RWPE1 (cell line): ENCODE measurements around the gene KCNN2.

Experiments used
- CTCF ChIA-PET: fragments of 350-600 bp; sonication (Branson Sonifier 250); formaldehyde crosslinking; extraction: SDS; loops from one replicate; lab custom pipeline; 2021; lab: Yijun Ruan, JAX
- POLR2A ChIA-PET: fragments of 400-600 bp; formaldehyde crosslinking; extraction: SDS; loops from one replicate; lab custom pipeline; 2020; ENCODE audit warnings: antibody characterized with exemption; ENCODE audit not compliant: low non-redundant PET; lab: Yijun Ruan, JAX
- DNase-seq: peaks from one replicate; pipeline ENCODE4 v3.0.0; 2012; ENCODE audit warnings: low spot score
- H3K27ac ChIP-seq: fragments of 450-650 bp; 2 replicates; pipeline ENCODE4 v1.5.1; 2017
- CTCF ChIP-seq: fragments of 450-650 bp; conservative IDR thresholded peaks from 2 replicates; pipeline ENCODE4 v1.5.1; 2017; ENCODE audit warnings: low read depth, mild to moderate bottlenecking

The KCNN2 gene

DNA sequence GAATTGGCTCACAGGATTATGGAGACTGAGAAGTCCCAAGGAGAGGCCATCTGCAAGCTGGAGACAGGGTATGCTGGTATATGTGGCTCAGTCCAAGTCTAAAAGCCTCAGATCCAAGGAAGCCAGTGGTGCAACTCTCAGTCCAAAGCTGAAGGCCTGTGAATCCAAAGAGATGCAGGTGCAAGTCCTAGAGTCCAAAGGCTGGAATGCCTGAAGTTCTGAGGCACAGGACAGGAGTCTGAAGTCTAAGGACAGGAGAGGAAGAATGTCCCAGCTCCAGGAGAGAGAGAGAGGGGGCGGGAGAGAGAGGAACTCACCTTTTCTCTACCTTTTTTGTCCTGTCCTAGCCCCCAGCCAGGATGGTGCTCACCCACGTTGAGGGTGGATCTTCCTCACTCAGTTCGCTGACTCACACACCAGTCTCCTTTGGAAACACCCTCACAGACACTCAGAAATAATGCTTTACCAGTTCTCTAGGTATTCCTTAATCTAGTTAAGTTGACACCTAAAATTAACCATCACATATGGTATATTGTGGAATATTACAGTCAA, 49.6 kb downstream of the KCNN2 start:
- CTCF ChIA-PET: no interaction called here
- TF ChIP-seq CTCF: no peak
- no peak for DNase-seq
- H3K27ac ChIP-seq: no peak overlapping the region
- POLR2A ChIA-PET: no interaction called here

DNA sequence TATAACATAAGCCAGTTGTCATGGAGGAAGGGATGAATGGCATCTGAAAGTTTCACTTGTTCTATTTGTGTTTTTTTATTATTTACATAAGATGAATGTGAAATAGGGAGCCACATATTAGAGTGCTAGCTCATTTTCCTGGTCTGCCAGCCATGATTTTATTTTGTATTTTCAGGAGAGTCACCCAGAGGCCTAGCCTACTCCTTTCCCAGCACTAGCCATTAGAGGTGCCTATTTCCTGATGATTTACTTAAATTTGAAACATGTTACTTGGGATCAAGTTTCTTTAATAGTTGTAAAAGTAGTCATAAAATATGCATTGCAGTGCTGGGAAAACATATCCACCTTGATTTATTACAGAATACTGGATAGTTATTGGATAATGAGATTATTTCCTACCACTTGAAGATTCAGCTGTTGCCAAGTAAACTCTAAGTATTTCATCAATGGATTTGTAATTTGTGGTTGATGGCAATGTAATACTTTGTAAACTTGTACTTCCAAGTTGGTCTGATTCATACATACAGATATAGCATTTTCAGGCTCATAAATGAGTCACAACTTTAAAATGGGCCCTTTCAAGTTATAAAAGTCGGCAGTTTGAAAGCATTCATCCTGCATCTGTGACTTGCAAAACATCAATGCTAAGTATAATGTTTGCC, 50.8 kb downstream of the KCNN2 start:
- DNase-seq: peak; percentile 55
- TF ChIP-seq CTCF: no peak
- CTCF ChIA-PET: no interaction called here
- H3K27ac ChIP-seq: no peak overlapping the region
- POLR2A ChIA-PET: no interaction called here

DNA sequence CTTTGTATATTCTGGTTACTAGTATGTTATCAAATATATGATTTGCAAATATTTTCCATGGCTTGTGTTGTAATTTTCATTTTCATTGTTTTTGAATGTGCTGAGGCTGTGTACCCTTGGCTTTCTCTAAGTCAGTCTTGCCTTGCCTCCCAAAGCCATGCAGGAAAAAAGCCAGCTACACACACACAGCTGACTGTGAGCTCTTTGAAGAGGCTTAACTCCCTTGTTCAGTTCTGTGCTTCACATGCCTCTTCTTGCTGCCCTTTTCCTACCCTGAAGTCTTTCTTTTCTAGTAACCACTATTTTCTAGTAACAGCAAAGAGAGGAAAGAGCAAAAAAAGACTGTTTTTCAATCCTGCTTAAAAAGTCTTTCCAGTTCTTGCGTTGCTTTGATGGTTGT, 53.9 kb downstream of the KCNN2 start:
- DNase-seq: no peak
- POLR2A ChIA-PET: no interaction called here
- TF ChIP-seq CTCF: no peak
- CTCF ChIA-PET: no interaction called here
- H3K27ac ChIP-seq: no peak overlapping the region

GRCh38 chr5:114416254-114416653, 54.4 kb downstream of the KCNN2 start:
- ChIA-PET CTCF (no interaction called here), POLR2A (no interaction called here)
- no peak for DNase-seq
- no peak for TF ChIP-seq CTCF
- H3K27ac ChIP-seq: no peak overlapping the region

GRCh38 chr5:114417519-114417918, 55.6 kb downstream of the KCNN2 start:
- H3K27ac ChIP-seq: no peak overlapping the region
- TF ChIP-seq CTCF: no peak
- no peak for DNase-seq
- CTCF ChIA-PET: no interaction called here
- POLR2A ChIA-PET: no interaction called here

GRCh38 chr5:114418176-114419066, 56.6 kb downstream of the KCNN2 start:
- TF ChIP-seq CTCF: no peak

More at GRCh38 chr5:114418176-114419066, 56.6 kb downstream of the KCNN2 start:
- POLR2A ChIA-PET: no interaction called here
- no peak for DNase-seq
- CTCF ChIA-PET: no interaction called here
- no peak overlapping the region for H3K27ac ChIP-seq
